T-cell (primary cell): Measurements from ENCODE around the gene GTSF1L. TPM values are rescaled to one million over a fixed set of nuclear protein-coding genes. Genes with fewer than 3 reads are reported as not detected.
A peak's percentile ranks its signal among the peaks of the same experiment; 100 is the strongest.

Experiments used
- ATAC-seq, 4 experiments: fragments of 200-7000 bp in 3 of 4; fragments of 150-1000 bp in 1 of 4; cut with Tn5 transposase; replicated peaks in 1 of 4; 1 replicate in 3 of 4; 2 replicates in 1 of 4; pipeline ENCODE4 v1.10.0; 2021; ENCODE audit warnings: moderate library complexity in 3 of 4, mild to moderate bottlenecking in 2 of 4, moderate number of reproducible peaks in 1 of 4
- CTCF ChIA-PET, 2 donors: fragments of 300-600 bp; sonication (Branson Sonifier 250); formaldehyde crosslinking; loops; one replicate each; lab custom pipeline; 2022; ENCODE audit warnings: antibody characterized with exemption in 2 of 2; lab: Charles Lee
- POLR2A ChIA-PET, 2 donors: fragments of 300-600 bp; sonication (Branson Sonifier 250); formaldehyde crosslinking; loops; one replicate each; lab custom pipeline; 2022; ENCODE audit warnings: antibody characterized with exemption in 2 of 2; lab: Charles Lee
- DNase-seq, 35 experiments: peaks; one replicate each; pipeline versions ENCODE4 v3.0.0 to v3.0.0-alpha.2; 2013 to 2023
- H3K27ac ChIP-seq: one replicate; pipeline ENCODE4 v1.5.1; 2013; ENCODE audit warnings: low read length
- H3K27me3 ChIP-seq, 2 experiments: replicated peaks in 1 of 2; 1 replicate in 1 of 2; 2 replicates in 1 of 2; pipeline versions ENCODE4 v1.6.1 to v1.7.0; 2013; ENCODE audit warnings: low read length in 1 of 2, mixed read lengths in 1 of 2; ENCODE audit not compliant: control insufficient read depth in 2 of 2, insufficient read depth in 2 of 2; ENCODE audit errors: extremely low read depth in 1 of 2
- H3K36me3 ChIP-seq, 2 donors: 1 replicate in 1 of 2; 2 replicates in 1 of 2; pipeline versions ENCODE4 v1.6.1 to v1.7.0; 2013; ENCODE audit warnings: low read length in 1 of 2; ENCODE audit not compliant: control insufficient read depth in 2 of 2, insufficient read depth in 1 of 2; ENCODE audit errors: extremely low read depth in 1 of 2
- H3K4me1 ChIP-seq, 2 experiments: 1 replicate in 1 of 2; 2 replicates in 1 of 2; pipeline versions ENCODE4 v1.6.1 to v1.7.0; 2013; ENCODE audit warnings: low read length in 2 of 2, mixed read lengths in 1 of 2; ENCODE audit not compliant: insufficient read depth in 2 of 2, control insufficient read depth in 1 of 2; ENCODE audit errors: extremely low read depth in 1 of 2
- H3K4me3 ChIP-seq, 2 donors: 1 replicate in 1 of 2; 2 replicates in 1 of 2; pipeline versions ENCODE4 v1.5.1 to v1.7.0; 2013; ENCODE audit warnings: mild to moderate bottlenecking in 2 of 2, low read length in 1 of 2, moderate library complexity in 1 of 2; ENCODE audit not compliant: control insufficient read depth in 1 of 2; ENCODE audit errors: extremely low read depth in 1 of 2
- H3K9me3 ChIP-seq: 2 replicates; pipeline ENCODE4 v1.7.0; 2013
- H3K27ac Mint-ChIP-seq, 2 donors: one replicate each; pipeline ENCODE4 v1.8.0; 2020 to 2021; ENCODE audit warnings: mild to moderate bottlenecking in 2 of 2, mixed read lengths in 2 of 2
- H3K27me3 Mint-ChIP-seq, 2 donors: one replicate each; pipeline ENCODE4 v1.8.0; 2021 to 2022; ENCODE audit warnings: mixed read lengths in 2 of 2
- H3K36me3 Mint-ChIP-seq: one replicate; pipeline ENCODE4 v1.8.0; 2021; ENCODE audit warnings: mixed read lengths
- H3K4me1 Mint-ChIP-seq, 3 donors: one replicate each; pipeline ENCODE4 v1.8.0; 2020 to 2022; ENCODE audit warnings: mixed read lengths in 3 of 3, mild to moderate bottlenecking in 1 of 3
- H3K4me3 Mint-ChIP-seq, 3 donors: one replicate each; pipeline ENCODE4 v1.8.0; 2020 to 2022; ENCODE audit warnings: mild to moderate bottlenecking in 3 of 3, mixed read lengths in 3 of 3, moderate library complexity in 3 of 3
- H3K9me3 Mint-ChIP-seq, 3 donors: one replicate each; pipeline ENCODE4 v1.8.0; 2020 to 2022; ENCODE audit warnings: mixed read lengths in 3 of 3
- WGBS: methylation state at CpG from one replicate; pipeline ENCODE4 v1.1.5; 2013; ENCODE audit warnings: missing lambda C conversion rate; ENCODE audit not compliant: insufficient coverage; 5-methylcytosine and 5-hydroxymethylcytosine counted together
- total RNA-seq, 35 experiments: library from RNA in 6 of 35; stranded (reverse) in 6 of 35; fragments of 120-200 nt in 1 of 35; gene quantifications; one replicate each; pipeline versions ENCODE4 v1.2.1 to v1.2.4 and lab custom pipeline; 2013 to 2026

Gene GTSF1L
- total RNA-seq, 5 donors from 2014 or later (not counting 1 experiment from before 2014, with no cell fraction given) = 0.30 to 0.63 (median 0.53) TPM; not detected in 2

DNA sequence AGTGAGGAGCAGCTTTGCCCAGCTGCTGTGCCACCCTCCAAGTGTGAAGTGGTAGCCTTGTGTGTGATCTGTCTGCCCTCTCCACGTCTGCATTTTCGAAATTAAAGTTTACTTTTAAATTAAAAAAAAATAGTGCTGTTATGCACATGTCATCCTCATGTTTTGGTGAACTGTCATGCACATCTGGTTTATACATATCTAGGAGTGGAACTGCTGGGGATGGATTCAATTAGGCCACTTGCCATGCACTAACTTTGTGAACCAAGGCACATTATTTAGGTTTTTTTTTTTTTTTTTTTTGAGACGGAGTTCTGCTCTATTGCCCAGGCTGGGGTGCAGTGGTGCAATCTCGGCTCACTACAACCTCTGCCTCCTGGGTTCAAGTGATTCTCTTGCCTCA, 3.6 kb downstream of the GTSF1L start:
- H3K27ac Mint-ChIP-seq = peak overlapping the region; percentile 75 to 83
- ChIA-PET CTCF (no interaction called here), POLR2A (no interaction called here)
- WGBS = no CpG with 5 or more reads among the region's 4 CpGs
- no peaks in the 10 kb centered on the region for H3K36me3 Mint-ChIP-seq
- H3K9me3 Mint-ChIP-seq = no peaks in the 10 kb centered on the region
- peak overlapping the region; percentile 6 for H3K27ac ChIP-seq
- peak overlapping the region in 1 of 3 donors; percentile 62 for H3K4me3 Mint-ChIP-seq
- DNase-seq (no peak), ATAC-seq (no peak)
- no peaks in the 10 kb centered on the region for H3K9me3 ChIP-seq
- H3K27me3 ChIP-seq = no peaks in the 10 kb centered on the region
- no peaks in the 10 kb centered on the region for H3K27me3 Mint-ChIP-seq
- H3K4me1 Mint-ChIP-seq = peaks cover 57 to 74% (median 60%) of the 10 kb centered on the region in 3 donors
- peaks cover 33 to 47% of the 10 kb centered on the region in 2 experiments for H3K4me1 ChIP-seq
- no peaks in the 10 kb centered on the region for H3K36me3 ChIP-seq
- H3K4me3 ChIP-seq = no peak overlapping the region

DNA sequence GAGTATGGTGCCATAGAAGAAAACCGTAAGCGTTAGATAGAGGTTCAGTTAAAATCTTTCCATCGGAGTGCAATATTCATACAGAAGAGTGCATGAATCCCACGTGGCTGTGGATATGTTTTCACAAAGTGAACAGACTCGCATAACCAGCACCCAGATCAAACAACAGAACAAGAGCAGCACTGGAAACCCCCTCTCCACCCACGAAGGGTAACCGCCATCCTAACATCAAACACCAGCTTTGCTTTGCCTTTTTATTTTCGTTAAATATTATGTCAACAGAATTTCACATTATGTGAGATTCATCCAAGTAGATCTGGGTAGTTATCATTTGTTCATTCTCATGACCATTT, 4.7 kb downstream of the GTSF1L start:
- Histone ChIP-seq H3K27me3 (no peaks in the 10 kb centered on the region), H3K27ac (peak overlapping the region; percentile 33), H3K4me3 (peak overlapping the region; percentile 29 to 48), H3K36me3 (no peaks in the 10 kb centered on the region), H3K9me3 (no peaks in the 10 kb centered on the region), H3K4me1 (peaks cover 33 to 53% of the 10 kb centered on the region in 2 experiments)
- DNase-seq (peak in 33 of 35 experiments; percentile 34 to 88 (median 66)), ATAC-seq (peak; percentile 86 to 98 (median 88))
- Mint-ChIP-seq H3K9me3 (no peaks in the 10 kb centered on the region), H3K27me3 (no peaks in the 10 kb centered on the region), H3K27ac (peak overlapping the region; percentile 67 to 83), H3K4me3 (peak overlapping the region; percentile 62 to 70 (median 64)), H3K36me3 (no peaks in the 10 kb centered on the region), H3K4me1 (peaks cover 58 to 75% (median 61%) of the 10 kb centered on the region in 3 donors)
- ChIA-PET POLR2A (interaction anchor here in 1 of 2 donors (0.6 kb wide), 1 partner anchor 1664 kb away, joined by 3 read pairs; no protein-coding TSS in a partner anchor), CTCF (interaction anchor here (0.6 to 0.7 kb wide), 2 partner anchors 11 to 132 kb away, joined by 3 to 4 read pairs; partner anchors contain the start of gene IFT52 (in 1 of the 2))
- WGBS = no CpG with 5 or more reads among the region's 8 CpGs

DNA sequence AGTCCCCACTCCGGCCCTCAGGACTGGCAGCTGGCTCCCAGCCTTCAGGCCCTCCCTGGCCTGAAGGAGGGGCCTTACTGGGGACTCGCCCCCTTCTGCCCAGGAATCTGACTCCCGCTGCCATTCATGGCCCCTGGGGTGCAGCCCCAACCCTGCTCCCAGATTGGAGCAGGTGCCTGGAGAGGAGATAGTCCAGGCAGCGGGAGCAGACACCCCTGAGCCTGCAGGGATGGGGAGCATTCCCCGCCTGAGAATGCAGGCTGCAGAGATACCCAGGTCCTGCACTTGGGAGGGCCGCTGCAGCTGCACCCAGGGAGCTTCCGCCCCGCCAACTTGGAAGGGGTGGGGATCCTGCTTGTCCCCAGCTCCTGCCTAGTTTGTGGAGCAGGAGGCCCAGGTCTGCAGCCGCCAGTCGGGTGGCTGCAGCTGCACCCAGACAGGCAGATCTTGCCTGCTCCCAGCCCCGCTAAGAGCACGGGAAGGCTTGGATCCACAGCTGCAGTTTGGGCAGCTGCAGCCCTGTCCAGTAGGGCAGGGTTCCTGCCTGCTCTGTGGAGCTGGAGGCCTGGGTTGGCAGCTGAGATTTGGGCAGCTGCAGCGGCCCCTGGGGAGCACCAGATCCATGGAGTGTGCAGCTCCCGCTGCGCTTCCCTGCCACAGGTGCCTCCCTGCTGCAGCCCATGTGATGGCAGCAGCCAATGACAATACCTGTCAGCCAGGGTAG, 5.2 kb downstream of the GTSF1L start:
- H3K9me3 ChIP-seq = no peaks in the 10 kb centered on the region
- peaks cover 33 to 53% of the 10 kb centered on the region in 2 experiments for H3K4me1 ChIP-seq
- no peaks in the 10 kb centered on the region for H3K27me3 ChIP-seq
- POLR2A ChIA-PET = no interaction called here
- ATAC-seq = peak in 1 of 4 experiments; percentile 75
- Mint-ChIP-seq H3K4me3 (peak overlapping the region; percentile 62 to 70 (median 64)), H3K4me1 (peaks cover 58 to 71% (median 61%) of the 10 kb centered on the region in 3 donors), H3K9me3 (no peaks in the 10 kb centered on the region), H3K27ac (peak overlapping the region; percentile 75 to 83), H3K36me3 (no peaks in the 10 kb centered on the region), H3K27me3 (no peaks in the 10 kb centered on the region)
- 63% methylated on average over 13 of the region's 15 CpGs for WGBS
- H3K36me3 ChIP-seq = no peaks in the 10 kb centered on the region
- peak overlapping the region; percentile 33 for H3K27ac ChIP-seq
- CTCF ChIA-PET = interaction anchor here (0.6 to 0.7 kb wide), 2 partner anchors 11 to 62 kb away, joined by 3 read pairs; no protein-coding TSS in a partner anchor
- peak overlapping the region; percentile 29 to 48 for H3K4me3 ChIP-seq
- no peak for DNase-seq

DNA sequence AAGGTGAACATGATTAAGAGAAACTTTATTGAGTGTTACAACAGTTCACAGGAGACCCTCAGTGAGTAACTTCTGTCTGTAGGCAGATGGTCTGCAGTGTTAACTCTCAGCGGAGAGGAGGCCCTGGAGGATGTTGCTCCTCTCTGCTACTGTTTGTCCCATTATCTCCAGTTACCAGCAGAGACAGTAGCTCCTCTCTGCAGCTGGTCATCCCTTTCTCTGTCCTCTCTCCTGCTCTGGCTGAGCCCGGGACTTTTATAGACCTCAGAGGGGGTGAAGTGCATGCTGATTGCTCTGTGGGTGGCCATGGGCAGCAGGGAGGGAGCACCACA, 5.7 kb downstream of the GTSF1L start:
- Mint-ChIP-seq H3K4me1 (peaks cover 58 to 68% (median 61%) of the 10 kb centered on the region in 3 donors), H3K9me3 (no peaks in the 10 kb centered on the region), H3K36me3 (no peaks in the 10 kb centered on the region), H3K27ac (peak overlapping the region; percentile 53 to 75), H3K27me3 (no peaks in the 10 kb centered on the region), H3K4me3 (peak overlapping the region in 1 of 3 donors; percentile 62)
- Histone ChIP-seq H3K4me1 (peaks cover 33 to 53% of the 10 kb centered on the region in 2 experiments), H3K9me3 (no peaks in the 10 kb centered on the region), H3K36me3 (no peaks in the 10 kb centered on the region), H3K27me3 (no peaks in the 10 kb centered on the region), H3K4me3 (peak overlapping the region in 1 of 2 donors; percentile 48), H3K27ac (no peak overlapping the region)
- POLR2A ChIA-PET = interaction anchor here in 1 of 2 donors (0.6 kb wide), 1 partner anchor 104 kb away, joined by 9 read pairs; no protein-coding TSS in a partner anchor
- ATAC-seq (no peak), DNase-seq (no peak)
- CTCF ChIA-PET = interaction anchor here in 1 of 2 donors (0.6 kb wide), 1 partner anchor 61 kb away, joined by 3 read pairs; no protein-coding TSS in a partner anchor
- WGBS = no CpG with 5 or more reads among the region's 2 CpGs

DNA sequence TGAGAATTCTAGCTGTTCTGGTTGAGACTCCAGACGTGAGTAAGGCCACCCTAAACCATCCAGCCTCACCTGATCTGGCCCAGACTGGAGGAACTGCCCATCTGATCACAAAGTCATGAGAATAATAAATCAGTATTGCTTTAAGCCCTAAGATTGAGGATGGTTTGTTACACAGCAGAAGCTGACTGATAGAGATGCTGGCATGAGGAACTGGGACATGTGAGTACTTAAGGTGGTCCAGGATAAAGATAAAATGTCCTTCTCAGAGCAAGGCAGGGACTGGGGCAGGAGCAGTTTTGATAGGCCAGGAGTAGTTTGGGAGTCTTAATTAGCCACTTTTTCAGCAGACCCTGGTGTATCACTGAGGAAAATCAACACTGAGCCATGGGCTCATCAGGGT, 6.8 kb downstream of the GTSF1L start:
- Mint-ChIP-seq H3K9me3 (no peaks in the 10 kb centered on the region), H3K27ac (peak overlapping the region; percentile 5 to 75), H3K36me3 (no peaks in the 10 kb centered on the region), H3K4me1 (peaks cover 56 to 59% (median 58%) of the 10 kb centered on the region in 3 donors), H3K4me3 (peak overlapping the region in 1 of 3 donors; percentile 62), H3K27me3 (no peaks in the 10 kb centered on the region)
- no peak for ATAC-seq
- H3K36me3 ChIP-seq = no peaks in the 10 kb centered on the region
- no peak for DNase-seq
- WGBS = no CpG with 5 or more reads among the region's 1 CpG
- H3K9me3 ChIP-seq = no peaks in the 10 kb centered on the region
- H3K4me3 ChIP-seq = no peak overlapping the region
- ChIA-PET CTCF (no interaction called here), POLR2A (no interaction called here)
- no peaks in the 10 kb centered on the region for H3K27me3 ChIP-seq
- H3K27ac ChIP-seq = no peak overlapping the region
- peaks cover 33 to 53% of the 10 kb centered on the region in 2 experiments for H3K4me1 ChIP-seq

DNA sequence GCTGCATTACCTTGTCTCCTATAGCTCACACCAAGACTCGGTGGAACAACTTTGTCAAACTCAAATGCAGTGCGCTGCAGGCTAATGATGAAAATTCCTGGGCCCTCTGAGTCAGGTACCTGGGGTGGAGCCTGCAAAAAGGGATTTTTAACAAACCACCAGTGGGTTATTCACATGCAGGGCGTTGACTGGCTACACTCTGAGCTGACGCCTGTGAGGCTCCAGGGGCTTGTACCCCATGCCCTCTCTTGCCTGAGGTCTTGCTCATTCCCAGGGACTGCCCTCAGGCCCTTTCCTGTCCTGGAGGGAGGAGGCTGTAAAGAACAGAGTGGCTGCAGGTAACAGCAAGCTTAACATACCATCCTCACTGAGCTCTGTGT, 9.2 kb downstream of the GTSF1L start:
- no peak overlapping the region for H3K4me3 Mint-ChIP-seq
- H3K9me3 Mint-ChIP-seq = no peaks in the 10 kb centered on the region
- no peak overlapping the region for H3K4me3 ChIP-seq
- WGBS = 71% methylated on average over 4 of the region's 4 CpGs
- POLR2A ChIA-PET = no interaction called here
- no peaks in the 10 kb centered on the region for H3K27me3 Mint-ChIP-seq
- H3K4me1 Mint-ChIP-seq = peaks cover 36 to 39% (median 38%) of the 10 kb centered on the region in 3 donors
- CTCF ChIA-PET = no interaction called here
- H3K36me3 ChIP-seq = no peaks in the 10 kb centered on the region
- no peak for DNase-seq
- peak overlapping the region in 1 of 2 donors; percentile 44 for H3K27ac Mint-ChIP-seq
- peaks cover 15 to 34% of the 10 kb centered on the region in 2 experiments for H3K4me1 ChIP-seq
- ATAC-seq = no peak
- no peaks in the 10 kb centered on the region for H3K27me3 ChIP-seq
- H3K27ac ChIP-seq = no peak overlapping the region
- no peaks in the 10 kb centered on the region for H3K36me3 Mint-ChIP-seq
- no peaks in the 10 kb centered on the region for H3K9me3 ChIP-seq
